Measurements from ENCODE around the gene ALDH1L1. TPM values are rescaled to one million over a fixed set of nuclear protein-coding genes. Genes with fewer than 3 reads are reported as not detected.

The ALDH1L1 gene
- total RNA-seq = 10 to 100 TPM in 1 of 2 donors, 1 to 10 TPM in 1; 7.7 to 26.7 TPM
- long read RNA-seq, partial matches to known transcripts = 3 of 15 reads
- long read RNA-seq, other reads (novel, unspliced or antisense) = 11 of 15 reads

- ATAC-seq (peak; percentile 80), DNase-seq (peak; percentile 76 to 79)
- intact Hi-C loops (cut with DNase I, micrococcal nuclease) = no loop called here
Observed at GRCh38 chr3:126180477-126181397, at the start of gene ALDH1L1. TSS of gene ALDH1L1 (minus strand) at chr3:126180586. CDS start at chr3:126160979, 19,607 bp downstream.

GRCh38 chr3:126226374-126226773, 46.0 kb upstream of the ALDH1L1 start:
- intact Hi-C loops (cut with DNase I, micrococcal nuclease) = no loop called here
- ATAC-seq (no peak), DNase-seq (no peak)

DNA sequence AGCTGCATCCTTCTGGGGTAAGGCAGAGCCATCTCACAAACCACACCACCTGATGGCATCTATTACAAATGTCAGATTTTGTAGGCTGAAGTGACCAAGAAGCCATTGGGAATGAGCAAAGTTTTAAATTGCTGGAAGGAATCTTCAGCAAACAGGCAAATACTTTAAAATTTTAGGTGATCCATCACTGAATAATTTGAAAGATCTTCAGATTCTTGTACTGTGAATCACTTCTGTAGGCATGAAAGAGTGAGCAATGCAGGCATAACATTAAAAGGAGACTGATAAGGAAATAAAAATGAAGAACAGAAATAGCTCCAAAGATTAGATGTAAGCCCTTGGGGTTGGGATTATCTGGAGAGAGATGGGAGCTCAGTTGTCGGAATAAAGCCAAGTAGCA, 36.0 kb upstream of the ALDH1L1 start:
- intact Hi-C loops (cut with DNase I, micrococcal nuclease) = no loop called here
- ATAC-seq (no peak), DNase-seq (no peak)

DNA sequence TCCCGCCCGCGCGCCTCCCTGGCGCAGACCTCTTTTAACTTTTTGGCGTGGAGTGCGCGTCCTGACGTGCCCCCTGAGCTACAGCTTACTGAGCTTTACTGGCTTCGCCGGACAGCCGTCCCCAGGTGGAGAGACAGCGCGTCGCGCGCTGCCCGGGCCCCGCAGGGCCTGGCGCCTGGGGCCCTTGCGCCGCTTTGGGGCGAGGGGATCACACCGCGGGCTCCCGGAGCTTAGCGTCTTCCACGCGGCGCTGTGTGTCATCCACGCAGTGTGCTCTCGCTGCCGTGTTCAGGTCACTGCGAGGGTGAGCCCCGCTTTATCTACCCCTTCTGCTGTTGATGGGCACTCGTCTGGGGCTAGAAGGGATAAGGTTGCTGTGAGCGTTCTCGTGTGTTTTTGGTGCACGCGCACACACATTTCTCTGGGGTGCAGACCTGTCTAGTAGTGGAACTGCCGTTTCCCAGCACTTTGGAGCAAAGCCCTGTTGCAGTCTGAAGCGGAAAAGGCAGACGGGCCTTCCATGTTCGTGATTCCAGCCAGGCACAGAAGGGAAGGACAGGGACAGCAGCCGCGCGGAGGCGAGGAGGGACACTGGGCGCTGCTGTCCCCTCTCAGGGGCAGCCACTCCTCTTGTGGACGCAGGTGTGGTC, 33.1 kb upstream of the ALDH1L1 start:
- ATAC-seq (peak; percentile 9), DNase-seq (no peak)
- intact Hi-C loops (cut with DNase I, micrococcal nuclease) = no loop called here

DNA sequence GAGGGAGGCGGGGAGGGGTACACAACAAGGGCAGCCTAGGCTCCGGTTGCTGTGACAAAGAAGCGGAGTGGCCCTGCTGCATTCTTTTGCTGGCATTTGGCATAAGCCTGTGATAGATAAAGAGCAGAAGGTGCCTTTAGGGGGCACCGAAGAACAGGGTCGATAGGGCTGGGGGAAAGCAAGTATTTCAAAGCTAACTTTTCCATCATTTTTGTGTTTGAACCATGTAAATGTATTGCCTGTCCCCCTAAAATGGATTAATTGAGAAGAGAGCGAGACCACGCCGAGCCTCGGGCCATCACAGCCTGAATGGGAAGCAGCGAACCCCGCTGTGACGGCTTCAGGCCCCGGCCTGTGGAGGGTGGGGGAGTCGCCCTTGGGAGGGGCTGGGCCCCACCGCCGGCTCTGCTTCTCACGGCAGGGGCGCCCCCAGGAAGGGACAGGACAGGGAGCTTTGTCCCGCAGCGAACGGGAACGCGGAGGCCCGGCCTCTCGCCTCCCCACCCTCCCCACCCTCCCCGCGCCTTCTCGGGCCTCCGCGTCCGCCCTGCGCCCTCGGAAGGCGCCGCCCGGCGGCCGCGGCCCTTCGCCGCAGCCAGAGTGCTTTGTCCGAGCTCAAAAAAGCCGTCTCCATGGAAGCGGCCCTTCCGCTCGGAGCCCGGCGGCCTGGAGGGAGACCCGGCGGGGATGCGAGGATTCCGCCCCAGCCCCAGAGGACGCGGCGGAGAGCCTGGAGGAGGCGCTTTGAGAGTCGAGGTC, 32.4 kb upstream of the ALDH1L1 start:
- intact Hi-C loops (cut with DNase I, micrococcal nuclease) = no loop called here
- ATAC-seq (peak; percentile 67), DNase-seq (peak in 1 of 2 donors; percentile 28)

DNA sequence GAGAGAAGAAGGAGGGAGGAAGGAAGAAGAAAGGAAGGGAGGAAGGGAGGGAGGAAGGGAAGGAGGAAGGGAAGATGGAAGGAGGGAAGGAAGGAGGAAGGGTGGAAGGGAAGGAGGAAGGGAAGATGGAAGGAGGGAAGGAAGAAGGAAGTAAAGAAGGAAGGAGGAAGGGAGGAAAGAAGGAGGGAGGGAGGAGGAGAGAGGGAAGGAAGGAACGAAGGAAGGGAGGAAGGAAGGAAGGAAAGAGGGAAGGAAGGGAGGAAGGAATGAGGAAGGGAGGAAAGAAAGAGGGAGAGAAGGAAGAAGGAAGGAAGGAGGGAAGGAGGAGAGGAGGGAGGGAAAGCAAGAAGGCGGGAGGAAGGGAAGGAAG, 31.8 kb upstream of the ALDH1L1 start:
- ATAC-seq (no peak), DNase-seq (no peak)
- intact Hi-C loops (cut with DNase I, micrococcal nuclease) = no loop called here

DNA sequence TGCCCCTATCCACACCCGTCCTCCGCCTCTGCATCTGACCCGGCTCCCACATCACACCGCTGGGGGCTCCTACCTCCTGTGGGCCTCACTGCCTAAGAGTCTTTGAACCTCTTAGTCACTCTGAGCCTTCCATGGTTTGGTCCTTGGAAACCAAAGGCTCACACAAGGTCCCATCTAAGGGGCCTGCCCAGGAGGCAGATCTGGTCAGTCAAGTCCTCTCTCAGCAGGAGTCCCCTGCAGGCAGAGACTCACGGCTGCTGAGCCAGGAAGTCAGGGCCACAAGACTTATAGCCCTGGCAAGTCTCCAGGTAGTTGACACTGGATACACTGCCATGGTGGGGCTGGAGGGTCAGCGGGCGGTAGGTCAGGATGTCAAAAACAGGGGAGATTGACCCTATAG, 31.2 kb upstream of the ALDH1L1 start:
- ATAC-seq = no peak
- intact Hi-C loops (cut with DNase I, micrococcal nuclease) = no loop called here
- DNase-seq = no peak

GRCh38 chr3:126210606-126211005, 30.2 kb upstream of the ALDH1L1 start:
- no peak for DNase-seq
- no peak for ATAC-seq
- intact Hi-C loops (cut with DNase I, micrococcal nuclease) = no loop called here

GRCh38 chr3:126209741-126210140, 29.4 kb upstream of the ALDH1L1 start:
- ATAC-seq (no peak), DNase-seq (no peak)
- intact Hi-C loops (cut with DNase I, micrococcal nuclease) = no loop called here

GRCh38 chr3:126208606-126209256, 28.3 kb upstream of the ALDH1L1 start:
- intact Hi-C loops (cut with DNase I, micrococcal nuclease) = no loop called here
- DNase-seq (peak; percentile 93 to 94), ATAC-seq (peak; percentile 96)

GRCh38 chr3:126208182-126208581, 27.8 kb upstream of the ALDH1L1 start:
- intact Hi-C loops (cut with DNase I, micrococcal nuclease) = no loop called here
- ATAC-seq = peak; percentile 2
- no peak for DNase-seq

DNA sequence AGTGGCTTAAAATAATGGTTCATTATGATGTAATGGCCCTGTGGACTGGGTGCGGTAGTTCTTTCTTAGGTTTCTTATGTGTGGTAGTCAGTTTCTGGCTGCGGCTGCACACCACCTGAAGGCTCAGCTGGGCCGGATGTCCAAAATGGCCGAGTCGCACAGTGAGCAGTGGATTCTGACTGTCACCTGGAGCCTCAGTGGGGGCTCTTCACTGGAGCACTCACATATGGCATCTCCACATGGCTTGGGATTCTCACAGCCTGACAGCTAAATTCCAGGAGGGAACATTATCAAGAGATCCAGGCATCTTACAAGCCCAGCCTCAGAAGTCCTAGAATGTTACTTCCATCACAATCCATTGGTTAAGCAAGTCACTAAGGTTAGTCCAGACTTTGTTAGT, 26.8 kb upstream of the ALDH1L1 start:
- ATAC-seq (no peak), DNase-seq (no peak)
- intact Hi-C loops (cut with DNase I, micrococcal nuclease) = no loop called here

- DNase-seq (no peak), ATAC-seq (no peak)
- intact Hi-C loops (cut with DNase I, micrococcal nuclease) = no loop called here
Observed at GRCh38 chr3:126205717-126206655, 25.6 kb upstream of the ALDH1L1 start.

GRCh38 chr3:126202680-126203079, 22.3 kb upstream of the ALDH1L1 start:
- DNase-seq (no peak), ATAC-seq (no peak)
- intact Hi-C loops (cut with DNase I, micrococcal nuclease) = no loop called here

DNA sequence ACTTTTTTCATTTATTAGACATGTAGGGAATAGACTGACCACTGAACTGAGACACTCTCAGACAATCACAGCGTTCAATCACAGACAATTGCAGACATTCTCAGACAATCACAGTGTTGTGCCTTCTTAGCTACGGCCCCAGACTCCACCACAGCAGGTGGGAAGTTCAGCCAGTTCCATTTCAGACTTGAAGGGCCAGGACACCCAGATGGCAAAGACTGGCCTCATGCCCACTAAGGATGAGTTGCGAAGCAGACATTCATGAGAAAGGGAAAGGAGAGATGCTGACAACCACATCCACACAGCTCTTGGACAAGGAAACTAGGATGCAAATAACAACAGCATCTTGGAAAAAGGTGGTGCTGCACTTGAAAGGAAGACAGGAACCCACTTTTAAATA, 21.9 kb upstream of the ALDH1L1 start:
- DNase-seq = no peak
- intact Hi-C loops (cut with DNase I, micrococcal nuclease) = no loop called here
- no peak for ATAC-seq

- intact Hi-C loops (cut with DNase I, micrococcal nuclease) = no loop called here
- DNase-seq (no peak), ATAC-seq (peak; percentile 88)
Observed at GRCh38 chr3:126201168-126201567, 20.8 kb upstream of the ALDH1L1 start.

DNA sequence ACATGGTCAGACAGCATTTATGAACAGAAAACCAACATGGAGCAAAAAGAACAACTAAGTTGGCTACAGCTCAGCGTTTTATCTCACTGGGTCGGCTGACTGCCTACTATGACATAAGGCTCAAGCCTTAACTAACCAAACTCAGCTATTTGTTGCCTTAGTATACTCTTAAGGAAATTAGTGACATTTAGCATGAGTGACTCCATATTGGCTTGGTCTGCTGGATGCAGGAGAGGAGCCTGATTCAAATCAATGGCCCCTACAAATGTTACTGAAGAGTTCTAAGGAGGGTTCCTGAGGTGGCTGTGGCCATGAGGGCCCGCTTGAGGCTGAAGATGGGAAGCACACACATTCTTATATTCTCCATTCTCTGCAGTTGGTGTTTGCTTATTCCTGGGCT, 20.1 kb upstream of the ALDH1L1 start:
- ATAC-seq (no peak), DNase-seq (no peak)
- intact Hi-C loops (cut with DNase I, micrococcal nuclease) = no loop called here

DNA sequence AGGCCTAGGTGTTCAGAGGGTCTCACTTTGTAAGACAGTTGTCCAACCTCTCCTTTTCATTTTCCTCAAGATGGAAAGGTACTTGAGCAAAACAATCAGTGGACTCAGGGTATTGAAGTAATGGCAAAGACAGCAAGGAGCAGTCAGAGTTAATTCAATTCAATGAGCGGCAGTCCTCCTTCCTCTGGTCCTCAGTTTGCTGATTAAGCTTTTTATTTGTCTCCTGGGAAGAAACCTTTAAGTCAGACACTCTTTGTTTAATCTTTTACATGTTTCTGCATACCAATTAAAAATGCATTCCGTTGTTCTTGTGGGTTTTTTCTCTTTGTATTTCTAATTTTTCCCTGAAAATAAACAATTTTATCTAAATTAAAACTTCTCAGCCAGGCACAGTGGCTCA, 18.9 kb upstream of the ALDH1L1 start:
- ATAC-seq (no peak), DNase-seq (no peak)
- intact Hi-C loops (cut with DNase I, micrococcal nuclease) = loop anchor here in 1 of 2 donors (10.0 kb wide), 1 partner anchor 64 kb away; no protein-coding TSS in a partner anchor

Measured in left colon (tissue), 2 donors.